ENCODE measurements around the gene TCL1B. TPM values are rescaled to one million over a fixed set of nuclear protein-coding genes. Genes with fewer than 3 reads are reported as not detected.

The TCL1B gene
- total and polyA plus RNA-seq, 2 donors (not counting 3 experiments of a cell fraction or from before 2014, with no cell fraction given) = not detected

GRCh38 chr14:95711476-95712176, 25.4 kb downstream of the TCL1B start:
- DNase-seq (ENCODE audit: low read depth, low spot score) (no peak), FAIRE-seq (no peak)
- intact Hi-C loops (cut with micrococcal nuclease) (no loop called here), dilution Hi-C loops (cut with MboI; ENCODE audit: extremely low pct_ligation_motif_present, low sequenced_read_pairs) (no loop called here)
- H3K9ac ChIP-seq (replicated peaks; ENCODE audit: extremely low read depth, insufficient read depth, low read length) = no peak overlapping the region
- POLR2A ChIA-PET = no interaction called here
- no peak for TF ChIP-seq EZH2 (IDR thresholded peaks at IDR 0.05; ENCODE audit: borderline replicate concordance, low read depth, low read length, severe bottlenecking)
- TF ChIP-seq POLR2AphosphoS5 (IDR thresholded peaks at IDR 0.05; ENCODE audit: insufficient read depth, low read depth, low read length) = no peak
- TF ChIP-seq FOS (IDR thresholded peaks at IDR 0.05; ENCODE audit: borderline replicate concordance, insufficient read depth, low read length) = no peak
- no peak for TF ChIP-seq CTCF (IDR thresholded peaks at IDR 0.05; ENCODE audit: extremely low read depth in 1 of 2, insufficient read depth in 1 of 2, low read depth in 1 of 2, low read length in 2 of 2)
- TF ChIP-seq POLR2A (IDR thresholded peaks at IDR 0.05; ENCODE audit: low read depth, low read length) = no peak
- TF ChIP-seq MYC (IDR thresholded peaks at IDR 0.05; ENCODE audit: low read depth, low read length) = no peak
- no peak for TF ChIP-seq JUN (IDR thresholded peaks at IDR 0.05; ENCODE audit: borderline replicate concordance, insufficient read depth, insufficient read length, low read depth)
- no peak for TF ChIP-seq MAX (IDR thresholded peaks at IDR 0.05; ENCODE audit: insufficient read depth, insufficient read length)
- no peak for TF ChIP-seq GATA2 (IDR thresholded peaks at IDR 0.05; ENCODE audit: insufficient read depth, insufficient read length, low read depth, low read length)
- H3K27ac ChIP-seq (ENCODE audit: insufficient read depth, low read depth, low read length) = no peak overlapping the region
- CTCF ChIA-PET = interaction anchor here (0.9 kb wide), 1 partner anchor 189 kb away, joined by 3 read pairs; no protein-coding TSS in a partner anchor
- H3K79me2 ChIP-seq (ENCODE audit: control insufficient read depth, insufficient read depth, low read length) = no peaks in the 10 kb centered on the region
- H3K9me1 ChIP-seq (replicated peaks; ENCODE audit: control insufficient read depth, extremely low read depth, insufficient read depth, low read length) = no peaks in the 10 kb centered on the region
- H3K4me2 ChIP-seq (ENCODE audit: insufficient read depth, low read length) = no peak overlapping the region
- no peaks in the 10 kb centered on the region for H4K20me1 ChIP-seq (replicated peaks; ENCODE audit: control insufficient read depth, extremely low read depth, insufficient read depth, low read length)
- no peaks in the 10 kb centered on the region for H3K36me3 ChIP-seq (ENCODE audit: control insufficient read depth in 2 of 2, extremely low read depth in 1 of 2, insufficient read depth in 2 of 2, low read length in 2 of 2)
- H3K4me3 ChIP-seq (replicated peaks in 1 of 3; ENCODE audit: insufficient read depth in 1 of 3, low read depth in 1 of 3, low read length in 3 of 3) = no peak overlapping the region
- no peaks in the 10 kb centered on the region for H3K4me1 ChIP-seq (ENCODE audit: control insufficient read depth, extremely low read depth, insufficient read depth, low read length)
- H3K27me3 ChIP-seq (ENCODE audit: control insufficient read depth in 2 of 2, insufficient read depth in 2 of 2, low read length in 2 of 2) = no peaks in the 10 kb centered on the region
- H3K9me3 ChIP-seq (replicated peaks; ENCODE audit: control insufficient read depth, insufficient read depth, low read length) = no peaks in the 10 kb centered on the region
- no TSS peak for BruUV-seq (replicated peaks)
- H2AFZ ChIP-seq (ENCODE audit: low read depth, low read length) = no peak overlapping the region

Measured in endothelial cell of umbilical vein (primary cell).